ENCODE data around the gene TSPAN5.
A peak's percentile ranks its signal among the peaks of the same experiment; 100 is the strongest.
"Not testable (repeated sequence)": the region's sequence is repeated elsewhere in the genome, so short reads cannot be mapped to it uniquely, and the experiment has no call there.

The TSPAN5 gene

GRCh38 chr4:98544141-98544817, 114.1 kb downstream of the TSPAN5 start:
- no peak for DNase-seq

GRCh38 chr4:98542011-98542410, 116.4 kb downstream of the TSPAN5 start:
- no peak for DNase-seq

GRCh38 chr4:98540803-98541202, 117.6 kb downstream of the TSPAN5 start:
- DNase-seq, result no peak

- no peak for DNase-seq
Observed at GRCh38 chr4:98539741-98540140, 118.7 kb downstream of the TSPAN5 start.

GRCh38 chr4:98539299-98539698, 119.1 kb downstream of the TSPAN5 start:
- DNase-seq, result peak; percentile 25

- DNase-seq, result no peak
Observed at GRCh38 chr4:98536631-98537030, 121.8 kb downstream of the TSPAN5 start.

GRCh38 chr4:98534146-98534545, 124.3 kb downstream of the TSPAN5 start:
- DNase-seq, result not testable (repeated sequence)

GRCh38 chr4:98530572-98530971, 127.8 kb downstream of the TSPAN5 start:
- no peak for DNase-seq

GRCh38 chr4:98529970-98530569, 128.3 kb downstream of the TSPAN5 start:
- no peak for DNase-seq

GRCh38 chr4:98528882-98529281, 129.5 kb downstream of the TSPAN5 start:
- DNase-seq, result no peak

- DNase-seq, result no peak
Observed at GRCh38 chr4:98527534-98528269, 130.7 kb downstream of the TSPAN5 start.

GRCh38 chr4:98524230-98524629, 134.2 kb downstream of the TSPAN5 start:
- no peak for DNase-seq

GRCh38 chr4:98522636-98523395, 135.6 kb downstream of the TSPAN5 start:
- peak; percentile 93 for DNase-seq

- no peak for DNase-seq
Observed at GRCh38 chr4:98522062-98522461, 136.3 kb downstream of the TSPAN5 start.

GRCh38 chr4:98521486-98521885, 136.9 kb downstream of the TSPAN5 start:
- no peak for DNase-seq

GRCh38 chr4:98519268-98519977, 139.0 kb downstream of the TSPAN5 start:
- peak; percentile 66 for DNase-seq

- no peak for DNase-seq
Observed at GRCh38 chr4:98518559-98519267, 139.7 kb downstream of the TSPAN5 start.

GRCh38 chr4:98517218-98518021, 141.0 kb downstream of the TSPAN5 start:
- DNase-seq, result peak; percentile 41

- DNase-seq, result peak; percentile 35
Observed at GRCh38 chr4:98516441-98517217, 141.8 kb downstream of the TSPAN5 start.

GRCh38 chr4:98516042-98516440, 142.4 kb downstream of the TSPAN5 start:
- DNase-seq, result peak; percentile 80
